Right lobe of liver (tissue), 6 donors: ENCODE data around the gene DOCK1. TPM values are rescaled to one million over a fixed set of nuclear protein-coding genes. Genes with fewer than 3 reads are reported as not detected.

Experiments used
- ATAC-seq, 4 donors: fragments of 200-7000 bp; cut with Tn5 transposase; one replicate each; pipeline ENCODE4 v1.9.1; 2020; ENCODE audit warnings: mild to moderate bottlenecking in 4 of 4, moderate library complexity in 4 of 4
- DNase-seq, 3 donors: peaks; one replicate each; pipeline ENCODE4 v3.0.0-alpha.2; 2020
- H3K27ac ChIP-seq, 3 donors: fragments of 200-600 bp; one replicate each; pipeline ENCODE4 v1.8.0; 2022
- H3K27me3 ChIP-seq, 2 donors: fragments of 200-600 bp; one replicate each; pipeline ENCODE4 v1.8.0; 2022
- H3K36me3 ChIP-seq, 4 donors: fragments of 200-600 bp; sonication (generic) in 1 of 4; one replicate each; pipeline versions ENCODE4 v1.5.1 to v1.8.0; 2017 to 2022; ENCODE audit warnings: control low read depth in 1 of 4
- H3K4me1 ChIP-seq, 4 donors: fragments of 200-600 bp; sonication (generic) in 1 of 4; one replicate each; pipeline versions ENCODE4 v1.5.1 to v1.8.0; 2017 to 2022; ENCODE audit warnings: control low read depth in 1 of 4
- H3K4me3 ChIP-seq, 3 donors: fragments of 200-600 bp; one replicate each; pipeline ENCODE4 v1.8.0; 2022
- H3K9me3 ChIP-seq, 4 donors: fragments of 200-600 bp; sonication (generic) in 1 of 4; one replicate each; pipeline versions ENCODE4 v1.5.1 to v1.8.0; 2017 to 2022; ENCODE audit warnings: control low read depth in 1 of 4
- POLR2A ChIP-seq: fragments of 450-650 bp; IDR thresholded peaks from one replicate; pipeline ENCODE4 v1.6.1; 2017; ENCODE audit warnings: antibody characterized with exemption, mild to moderate bottlenecking
- WGBS: methylation state at CpG from one replicate; pipeline ENCODE4 v1.1.6; 2018; ENCODE audit warnings: low coverage, low lambda C conversion rate; ENCODE audit not compliant: insufficient coverage; ENCODE audit errors: missing lambda C conversion rate; 5-methylcytosine and 5-hydroxymethylcytosine counted together
- intact Hi-C, 2 donors: fragments of 100-400 bp; cut with DNase I; formaldehyde crosslinking; loops; one replicate each; pipeline versions ENCODE4 v1.11.2 to v1.14.1; 2022
- total RNA-seq, 6 experiments: library from RNA; depleted of rRNA in 2 of 6; stranded (reverse); fragments of >200 nt in 2 of 6; fragmentation: NEBNext Ultra II Directional in 3 of 6; extraction: Animal tissue kit (Norgen Biotek cat#: 25700) in 3 of 6; gene quantifications; one replicate each; pipeline versions ENCODE4 v1.1.0 to v1.2.4, GENCODE V29; 2016 to 2023
- TF ChIP-seq, protein P1 (sequence below), 4 donors: fragments of 200-600 bp in 3 of 4; fragments of 450-650 bp in 1 of 4; IDR thresholded peaks; one replicate each; pipeline versions ENCODE4 v1.5.1 to v1.8.0; 2016 to 2022; ENCODE audit warnings: antibody characterized with exemption in 4 of 4, mild to moderate bottlenecking in 2 of 4
- donor health status: DM: no; HTN: yes; CAD: no.
- donor health status: DM: no; HTN: no; CAD: no.
- donor health status: DM: no; HTN: no; CAD: no.
- donor health status: DM: no; HTN: yes; CAD: no.
- donor health status: DM: no; HTN: yes; CAD: no.

DOCK1 gene
- total RNA-seq, 6 experiments from 2014 or later, result 13.8 to 17.8 (median 14.6) TPM

- Histone ChIP-seq H3K4me1 (no peaks in the 10 kb centered on the region), H3K9me3 (no peaks in the 10 kb centered on the region), H3K27ac (no peak overlapping the region), H3K27me3 (no peaks in the 10 kb centered on the region), H3K36me3 (peaks cover 0 to 3% (median 0%) of the 10 kb centered on the region in 4 donors), H3K4me3 (no peak overlapping the region)
- ATAC-seq, result no peak
- DNase-seq, result no peak
- intact Hi-C loops, result no loop called here
- no peak for TF ChIP-seq POLR2A
- TF ChIP-seq, protein P1, sequence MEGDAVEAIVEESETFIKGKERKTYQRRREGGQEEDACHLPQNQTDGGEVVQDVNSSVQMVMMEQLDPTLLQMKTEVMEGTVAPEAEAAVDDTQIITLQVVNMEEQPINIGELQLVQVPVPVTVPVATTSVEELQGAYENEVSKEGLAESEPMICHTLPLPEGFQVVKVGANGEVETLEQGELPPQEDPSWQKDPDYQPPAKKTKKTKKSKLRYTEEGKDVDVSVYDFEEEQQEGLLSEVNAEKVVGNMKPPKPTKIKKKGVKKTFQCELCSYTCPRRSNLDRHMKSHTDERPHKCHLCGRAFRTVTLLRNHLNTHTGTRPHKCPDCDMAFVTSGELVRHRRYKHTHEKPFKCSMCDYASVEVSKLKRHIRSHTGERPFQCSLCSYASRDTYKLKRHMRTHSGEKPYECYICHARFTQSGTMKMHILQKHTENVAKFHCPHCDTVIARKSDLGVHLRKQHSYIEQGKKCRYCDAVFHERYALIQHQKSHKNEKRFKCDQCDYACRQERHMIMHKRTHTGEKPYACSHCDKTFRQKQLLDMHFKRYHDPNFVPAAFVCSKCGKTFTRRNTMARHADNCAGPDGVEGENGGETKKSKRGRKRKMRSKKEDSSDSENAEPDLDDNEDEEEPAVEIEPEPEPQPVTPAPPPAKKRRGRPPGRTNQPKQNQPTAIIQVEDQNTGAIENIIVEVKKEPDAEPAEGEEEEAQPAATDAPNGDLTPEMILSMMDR (IDR thresholded peaks at IDR 0.05), result no peak
- 82% methylated on average over 5 of the region's 9 CpGs for WGBS
Measured at GRCh38 chr10:127414024-127414423, 508.8 kb downstream of the DOCK1 start.

GRCh38 chr10:127415116-127415515 lies 509.9 kb downstream of the DOCK1 start:
- H3K27me3 ChIP-seq, result no peaks in the 10 kb centered on the region
- no peaks in the 10 kb centered on the region for H3K4me1 ChIP-seq
- intact Hi-C loops, result no loop called here
- no peaks in the 10 kb centered on the region for H3K9me3 ChIP-seq
- peaks cover 0 to 3% (median under 1%) of the 10 kb centered on the region in 4 donors for H3K36me3 ChIP-seq
- no peak overlapping the region for H3K27ac ChIP-seq
- DNase-seq (no peak), ATAC-seq (no peak)
- TF ChIP-seq POLR2A, result no peak
- TF ChIP-seq, protein P1 (IDR thresholded peaks at IDR 0.05), result no peak
- 83% methylated on average over 5 of the region's 9 CpGs for WGBS
- no peak overlapping the region for H3K4me3 ChIP-seq

DNA sequence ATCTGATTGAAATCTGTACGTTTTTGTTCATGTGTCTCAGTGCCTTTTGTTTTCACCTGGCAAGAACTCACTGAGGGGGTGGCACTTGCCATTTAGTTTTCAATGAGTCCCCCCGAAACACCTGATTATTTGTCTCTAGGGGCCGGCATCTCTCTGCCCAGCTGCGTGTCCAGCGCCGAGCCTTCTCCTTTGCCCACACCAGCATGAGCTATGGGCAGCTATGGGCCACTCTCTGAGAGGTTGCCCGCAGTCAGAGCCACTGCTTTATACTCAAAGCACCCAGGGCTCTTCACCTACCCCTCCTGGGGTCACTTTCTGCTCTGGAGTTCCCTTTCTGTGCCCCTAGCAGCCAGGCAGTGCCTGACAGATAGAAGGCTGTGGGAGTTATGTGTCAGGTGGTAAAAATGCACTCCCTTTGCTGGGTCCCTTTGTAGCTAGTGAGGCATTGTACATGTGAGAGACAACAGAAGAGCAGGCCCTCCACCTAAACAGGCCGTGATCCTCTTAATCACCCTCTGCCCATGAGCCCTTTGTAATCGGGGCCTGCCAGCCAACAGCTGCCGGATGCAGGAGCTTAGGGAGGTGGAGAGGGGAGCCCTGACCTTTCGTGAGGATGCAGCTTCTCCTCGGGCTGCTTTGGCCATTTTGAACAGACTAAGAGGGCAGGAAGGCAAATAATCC lies 510.8 kb downstream of the DOCK1 start:
- H3K9me3 ChIP-seq, result no peaks in the 10 kb centered on the region
- H3K4me3 ChIP-seq, result no peak overlapping the region
- no peak for DNase-seq
- TF ChIP-seq, protein P1 (IDR thresholded peaks at IDR 0.05), result no peak
- TF ChIP-seq POLR2A, result no peak
- H3K4me1 ChIP-seq, result no peaks in the 10 kb centered on the region
- no peaks in the 10 kb centered on the region for H3K27me3 ChIP-seq
- H3K36me3 ChIP-seq, result peaks cover 0 to 2% (median under 1%) of the 10 kb centered on the region in 4 donors
- H3K27ac ChIP-seq, result no peak overlapping the region
- 79% methylated on average over 9 of the region's 12 CpGs for WGBS
- no peak for ATAC-seq
- intact Hi-C loops, result no loop called here

- 42% methylated on average over 2 of the region's 10 CpGs for WGBS
- peaks cover 0 to 2% (median 0%) of the 10 kb centered on the region in 4 donors for H3K36me3 ChIP-seq
- no peaks in the 10 kb centered on the region for H3K4me1 ChIP-seq
- no peak overlapping the region for H3K4me3 ChIP-seq
- no peaks in the 10 kb centered on the region for H3K27me3 ChIP-seq
- ATAC-seq, result no peak
- no peaks in the 10 kb centered on the region for H3K9me3 ChIP-seq
- intact Hi-C loops, result no loop called here
- no peak overlapping the region for H3K27ac ChIP-seq
- TF ChIP-seq POLR2A, result no peak
- TF ChIP-seq, protein P1 (IDR thresholded peaks at IDR 0.05), result no peak
- DNase-seq, result no peak
Measured at GRCh38 chr10:127417031-127417430, 511.8 kb downstream of the DOCK1 start.
